Endothelial cell of umbilical vein (primary cell): ENCODE measurements around the gene WIF1. TPM values are rescaled to one million over a fixed set of nuclear protein-coding genes. Genes with fewer than 3 reads are reported as not detected.

Experiments
- BruUV-seq: library from RNA; stranded (reverse); fragments of 400-500 nt; replicated peaks from 2 replicates; lab custom pipeline; 2021; lab: Mats Ljungman, UMichigan
- CTCF ChIA-PET: fragments of 300-600, 350-600 bp; sonication (Branson Sonifier 250); formaldehyde crosslinking; loops from one replicate; lab custom pipeline; 2021; ENCODE audit warnings: antibody characterized with exemption, inconsistent platforms; lab: Charles Lee
- POLR2A ChIA-PET: fragments of 300-600, 350-600 bp; sonication (Branson Sonifier 250); formaldehyde crosslinking; loops from one replicate; lab custom pipeline; 2021; ENCODE audit warnings: antibody characterized with exemption, inconsistent platforms; lab: Charles Lee
- DNase-seq: peaks from one replicate; pipeline ENCODE4 v3.0.0-alpha.2; 2011; ENCODE audit warnings: low read depth, low spot score
- FAIRE-seq: peaks from 2 replicates; lab custom pipeline; 2011; peaks lifted over from hg19 to GRCh38; lab: Jason Lieb, UNC
- H2AFZ ChIP-seq: 2 replicates; pipeline ENCODE4 v1.6.0; 2012; ENCODE audit warnings: low read depth, low read length, control low read depth, inconsistent platforms
- H3K27ac ChIP-seq: 2 replicates; pipeline ENCODE4 v1.5.1; 2011; ENCODE audit warnings: low read depth, mild to moderate bottlenecking, control low read depth, low read length, moderate library complexity; ENCODE audit not compliant: insufficient read depth
- H3K27me3 ChIP-seq, 2 experiments: 2 replicates each; pipeline versions ENCODE4 v1.6.0 to v1.6.1; 2011; ENCODE audit warnings: low read length in 2 of 2, mixed read lengths in 1 of 2; ENCODE audit not compliant: control insufficient read depth in 2 of 2, insufficient read depth in 2 of 2
- H3K36me3 ChIP-seq, 2 experiments: 2 replicates in 1 of 2; 3 replicates in 1 of 2; pipeline ENCODE4 v1.5.1; 2011; ENCODE audit warnings: low read length in 2 of 2, mild to moderate bottlenecking in 1 of 2, moderate library complexity in 1 of 2; ENCODE audit not compliant: control insufficient read depth in 2 of 2, insufficient read depth in 2 of 2; ENCODE audit errors: extremely low read depth in 1 of 2
- H3K4me1 ChIP-seq: 3 replicates; pipeline ENCODE4 v1.5.1; 2011; ENCODE audit warnings: mild to moderate bottlenecking, low read length; ENCODE audit not compliant: control insufficient read depth, insufficient read depth; ENCODE audit errors: extremely low read depth
- H3K4me2 ChIP-seq: 2 replicates; pipeline ENCODE4 v1.6.1; 2011; ENCODE audit warnings: low read length, control low read depth, mixed read lengths; ENCODE audit not compliant: insufficient read depth
- H3K4me3 ChIP-seq, 3 experiments: fragments of 200-600 bp in 1 of 3; sonication (generic), shearing (Covaris generic) in 1 of 3; replicated peaks in 1 of 3; 2 replicates each; pipeline ENCODE4 v1.5.1; 2011 to 2016; ENCODE audit warnings: control low read depth in 3 of 3, low read length in 3 of 3, mild to moderate bottlenecking in 2 of 3, inconsistent platforms in 1 of 3, low read depth in 1 of 3, moderate library complexity in 1 of 3; ENCODE audit not compliant: insufficient read depth in 1 of 3
- H3K79me2 ChIP-seq: 2 replicates; pipeline ENCODE4 v1.6.0; 2012; ENCODE audit warnings: low read length, inconsistent platforms; ENCODE audit not compliant: control insufficient read depth, insufficient read depth
- H3K9ac ChIP-seq: replicated peaks from 2 replicates; pipeline ENCODE3; 2011; ENCODE audit warnings: low read length, control low read depth; ENCODE audit not compliant: insufficient read depth; ENCODE audit errors: extremely low read depth
- H3K9me1 ChIP-seq: replicated peaks from 3 replicates; pipeline ENCODE4 v1.6.0; 2011; ENCODE audit warnings: mild to moderate bottlenecking, low read length; ENCODE audit not compliant: control insufficient read depth, insufficient read depth; ENCODE audit errors: extremely low read depth
- H3K9me3 ChIP-seq: replicated peaks from 2 replicates; pipeline ENCODE4 v1.5.1; 2012; ENCODE audit warnings: low read length, inconsistent platforms; ENCODE audit not compliant: control insufficient read depth, insufficient read depth
- H4K20me1 ChIP-seq: replicated peaks from 2 replicates; pipeline ENCODE3; 2011; ENCODE audit warnings: mild to moderate bottlenecking, low read length; ENCODE audit not compliant: control insufficient read depth, insufficient read depth; ENCODE audit errors: extremely low read depth
- CTCF ChIP-seq, 2 donors: IDR thresholded peaks; 1 replicate in 1 of 2; 2 replicates in 1 of 2; pipeline ENCODE4 v1.5.1; 2011; ENCODE audit warnings: low read length in 2 of 2, mild to moderate bottlenecking in 2 of 2, moderate library complexity in 2 of 2, control low read depth in 1 of 2, inconsistent platforms in 1 of 2, low read depth in 1 of 2; ENCODE audit not compliant: insufficient read depth in 1 of 2; ENCODE audit errors: extremely low read depth in 1 of 2
- EZH2 ChIP-seq: IDR thresholded peaks from 2 replicates; pipeline ENCODE4 v1.6.1; 2012; ENCODE audit warnings: borderline replicate concordance, low read depth, mild to moderate bottlenecking, moderate library complexity, low read length, inconsistent platforms; ENCODE audit not compliant: severe bottlenecking
- FOS ChIP-seq: IDR thresholded peaks from 2 replicates; pipeline ENCODE4 v1.6.1; 2011; ENCODE audit warnings: mild to moderate bottlenecking, low read length, moderate library complexity, borderline replicate concordance; ENCODE audit not compliant: insufficient read depth
- GATA2 ChIP-seq: IDR thresholded peaks from 2 replicates; pipeline ENCODE4 v1.7.0; 2011; ENCODE audit warnings: low read depth, mild to moderate bottlenecking, moderate library complexity, mixed read lengths, low read length; ENCODE audit not compliant: insufficient read length, insufficient read depth
- JUN ChIP-seq: IDR thresholded peaks from 2 replicates; pipeline ENCODE4 v1.6.1; 2011; ENCODE audit warnings: borderline replicate concordance, low read depth; ENCODE audit not compliant: insufficient read length, insufficient read depth
- MAX ChIP-seq: IDR thresholded peaks from 2 replicates; pipeline ENCODE4 v1.6.1; 2011; ENCODE audit not compliant: insufficient read depth, insufficient read length
- MYC ChIP-seq: IDR thresholded peaks from one replicate; pipeline ENCODE4 v1.6.1; 2011; ENCODE audit warnings: mild to moderate bottlenecking, low read depth, low read length
- POLR2A ChIP-seq: IDR thresholded peaks from 2 replicates; pipeline ENCODE4 v1.6.1; 2012; ENCODE audit warnings: low read depth, mild to moderate bottlenecking, control low read depth, low read length
- POLR2AphosphoS5 ChIP-seq: IDR thresholded peaks from 2 replicates; pipeline ENCODE4 v1.6.1; 2012; ENCODE audit warnings: low read depth, mild to moderate bottlenecking, control low read depth, low read length, moderate library complexity; ENCODE audit not compliant: insufficient read depth
- dilution Hi-C: fragments of 300-500 bp; cut with MboI; formaldehyde crosslinking; loops from one replicate; pipeline ENCODE4 v1.15.0; 2019; ENCODE audit warnings: low sequenced_read_pairs; ENCODE audit not compliant: extremely low pct_ligation_motif_present
- intact Hi-C: fragments of 100-400 bp; cut with micrococcal nuclease; formaldehyde crosslinking; loops from one replicate; pipeline ENCODE4 v1.10.0; 2022
- polyA plus RNA-seq, 4 experiments: library from polyadenylated mRNA; depleted of rRNA in 3 of 4; stranded (reverse) in 3 of 4; unstranded in 1 of 4; fragments of >200 nt; gene quantifications; 2 replicates each; pipeline versions ENCODE4 v1.2.1 to v1.2.3, GENCODE V29; 2011 to 2012; ENCODE audit warnings: missing spikeins in 1 of 4
- total RNA-seq: library from RNA; stranded (reverse); gene quantifications from 2 replicates; pipeline ENCODE4 v1.2.3, GENCODE V29; 2021

The WIF1 gene
- total and polyA plus RNA-seq, 2 donors (not counting 3 experiments of a cell fraction or from before 2014, with no cell fraction given) = not detected

GRCh38 chr12:65121956-65122469 is 908 bp upstream of the WIF1 start:
- no peak for DNase-seq

More at GRCh38 chr12:65121956-65122469, 908 bp upstream of the WIF1 start:
- no peak for TF ChIP-seq CTCF (IDR thresholded peaks at IDR 0.05; ENCODE audit: extremely low read depth in 1 of 2, insufficient read depth in 1 of 2, low read depth in 1 of 2, low read length in 2 of 2)
- no peak for TF ChIP-seq MYC
- no peak for TF ChIP-seq JUN
- no peak for TF ChIP-seq POLR2AphosphoS5
- no peak for TF ChIP-seq MAX
- TF ChIP-seq EZH2 = no peak
- TF ChIP-seq GATA2 = no peak
- no peak for TF ChIP-seq POLR2A
- TF ChIP-seq FOS = no peak
- Histone ChIP-seq H4K20me1 (no peaks in the 10 kb centered on the region), H3K9ac (no peak overlapping the region), H3K79me2 (no peaks in the 10 kb centered on the region), H3K36me3 (no peaks in the 10 kb centered on the region), H3K9me1 (no peaks in the 10 kb centered on the region), H3K27ac (no peak overlapping the region), H3K9me3 (no peaks in the 10 kb centered on the region), H3K4me1 (peaks cover 2% of the 10 kb centered on the region), H3K4me2 (peak overlapping the region; percentile 62), H3K27me3 (peaks cover 39 to 74% of the 10 kb centered on the region in 2 experiments), H3K4me3 (no peak overlapping the region), H2AFZ (peak overlapping the region; percentile 76)
- dilution Hi-C loops (no loop called here), intact Hi-C loops (loop anchor here (1.0 to 5.0 kb wide), 2 partner anchors 50 to 110 kb away; no protein-coding TSS in a partner anchor)
- no peak for FAIRE-seq
- ChIA-PET POLR2A (no interaction called here), CTCF (interaction anchor here (1.0 to 4.6 kb wide), 10 partner anchors 10 to 320 kb away, joined by 3 to 60 read pairs (median 5); no protein-coding TSS in a partner anchor)
- BruUV-seq = no TSS peak
